CD4-positive, alpha-beta memory T cell (primary cell): ENCODE results near the gene CAMKMT. TPM values are rescaled to one million over a fixed set of nuclear protein-coding genes. Genes with fewer than 3 reads are reported as not detected.

Experiments
- CTCF ChIA-PET: fragments of 350-600 bp; sonication (Branson Sonifier 250); formaldehyde crosslinking; loops from one replicate; lab custom pipeline; 2021; ENCODE audit warnings: inconsistent platforms; ENCODE audit not compliant: partially characterized antibody; lab: Charles Lee
- POLR2A ChIA-PET: fragments of 350-600 bp; sonication (Branson Sonifier 250); formaldehyde crosslinking; loops from one replicate; lab custom pipeline; 2021; ENCODE audit not compliant: partially characterized antibody; lab: Charles Lee
- DNase-seq, 5 donors: peaks; one replicate each; pipeline versions ENCODE4 v3.0.0 to v3.0.0-alpha.2; 2020 to 2022; ENCODE audit warnings: mixed read lengths in 1 of 5
- H3K27ac ChIP-seq: one replicate; pipeline ENCODE4 v1.7.0; 2013; ENCODE audit warnings: low read depth, low read length
- H3K27me3 ChIP-seq: 2 replicates; pipeline ENCODE4 v1.7.0; 2013; ENCODE audit warnings: mild to moderate bottlenecking, low read length, moderate library complexity; ENCODE audit not compliant: insufficient read depth
- H3K36me3 ChIP-seq: 2 replicates; pipeline ENCODE4 v1.7.0; 2013; ENCODE audit warnings: mild to moderate bottlenecking, low read length, moderate library complexity; ENCODE audit not compliant: insufficient read depth
- H3K4me1 ChIP-seq: 2 replicates; pipeline ENCODE4 v1.7.0; 2013; ENCODE audit warnings: mild to moderate bottlenecking, low read length, moderate library complexity; ENCODE audit not compliant: insufficient read depth
- H3K4me3 ChIP-seq, 2 donors: one replicate each; pipeline ENCODE4 v1.7.0; 2013; ENCODE audit warnings: low read length in 2 of 2, mild to moderate bottlenecking in 1 of 2
- H3K9me3 ChIP-seq, 2 donors: one replicate each; pipeline ENCODE4 v1.7.0; 2013; ENCODE audit warnings: low read length in 2 of 2, control low read depth in 1 of 2; ENCODE audit not compliant: control insufficient read depth in 1 of 2
- H3K27ac Mint-ChIP-seq, 7 donors: one replicate each; pipeline ENCODE4 v1.8.0; 2020 to 2021; ENCODE audit warnings: mixed read lengths in 7 of 7, mild to moderate bottlenecking in 6 of 7, inconsistent platforms in 3 of 7, moderate library complexity in 3 of 7
- H3K27me3 Mint-ChIP-seq, 2 donors: one replicate each; pipeline ENCODE4 v1.8.0; 2020 to 2021; ENCODE audit warnings: mixed read lengths in 2 of 2
- H3K36me3 Mint-ChIP-seq, 2 donors: one replicate each; pipeline ENCODE4 v1.8.0; 2020 to 2021; ENCODE audit warnings: mixed read lengths in 2 of 2, inconsistent platforms in 1 of 2, mild to moderate bottlenecking in 1 of 2
- H3K4me1 Mint-ChIP-seq, 4 donors: one replicate each; pipeline ENCODE4 v1.8.0; 2020 to 2021; ENCODE audit warnings: mixed read lengths in 4 of 4, mild to moderate bottlenecking in 1 of 4
- H3K4me3 Mint-ChIP-seq, 8 donors: one replicate each; pipeline ENCODE4 v1.8.0; 2020 to 2021; ENCODE audit warnings: mixed read lengths in 8 of 8, mild to moderate bottlenecking in 7 of 8, moderate library complexity in 6 of 8, inconsistent platforms in 3 of 8
- H3K9me3 Mint-ChIP-seq, 8 donors: one replicate each; pipeline ENCODE4 v1.8.0; 2020 to 2021; ENCODE audit warnings: mixed read lengths in 8 of 8, mild to moderate bottlenecking in 5 of 8, inconsistent platforms in 3 of 8, moderate library complexity in 1 of 8
- intact Hi-C: fragments of 100-400 bp; cut with micrococcal nuclease; formaldehyde crosslinking; loops from one replicate; pipeline ENCODE4 v1.15.1; 2023
- polyA plus RNA-seq, 2 donors: library from polyadenylated mRNA; unstranded; fragments of 300-500 nt; fragmentation: Illumina TruSeq; gene quantifications; one replicate each; pipeline ENCODE4 v1.2.3, GENCODE V29; 2021
- total RNA-seq, 2 experiments: library from RNA; stranded (reverse); gene quantifications; one replicate each; pipeline ENCODE4 v1.2.3, GENCODE V29; 2021

CAMKMT gene
- total and polyA plus RNA-seq, 4 experiments from 2014 or later, result 9.3 to 19.7 (median 15.7) TPM

DNA sequence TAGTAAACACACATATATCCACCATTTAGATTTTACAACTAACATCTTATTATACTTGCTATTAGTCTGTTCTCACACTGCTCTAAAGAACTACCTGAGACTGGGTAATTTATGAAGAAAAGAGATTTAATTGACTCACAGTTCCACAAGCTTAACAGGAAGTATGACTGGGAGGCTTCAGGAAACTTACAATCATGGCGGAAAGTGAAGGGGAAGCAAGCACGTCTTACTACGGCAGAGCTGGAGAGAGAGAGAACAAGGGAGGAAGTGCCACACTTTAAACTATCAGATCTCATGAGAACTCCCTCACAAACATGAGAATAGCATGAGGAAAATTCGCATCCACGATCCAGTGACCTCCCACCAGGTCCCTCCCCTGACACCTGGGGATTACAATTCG is 240.7 kb downstream of the CAMKMT start:
- intact Hi-C loops, result no loop called here
- CTCF ChIA-PET, result no interaction called here

DNA sequence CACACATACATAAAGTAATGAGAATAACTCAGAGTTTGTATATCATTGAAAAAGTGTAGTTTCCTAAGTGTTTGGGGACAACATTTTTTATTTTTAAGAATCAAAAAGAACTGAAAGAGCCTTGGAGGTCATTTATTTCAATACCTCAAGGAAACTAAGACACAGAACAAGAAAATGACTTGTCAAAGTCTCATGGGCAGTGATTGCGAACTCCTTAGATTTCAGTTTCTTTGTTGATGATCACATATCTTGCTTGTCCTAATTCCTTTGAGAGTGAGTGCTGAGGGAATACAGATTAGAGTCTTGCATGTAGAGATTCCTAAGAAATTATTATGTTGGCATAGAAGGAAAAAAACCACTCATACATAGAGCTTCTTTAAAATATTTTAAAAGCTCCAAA is 243.8 kb downstream of the CAMKMT start:
- CTCF ChIA-PET, result no interaction called here
- H3K27ac ChIP-seq, result no peak overlapping the region

More for the DNA sequence above, 240.7 kb downstream of the CAMKMT start:
- no peaks in the 10 kb centered on the region for H3K4me1 ChIP-seq
- Mint-ChIP-seq H3K36me3 (peaks cover 1 to 6% of the 10 kb centered on the region in 2 donors), H3K27me3 (no peaks in the 10 kb centered on the region), H3K4me1 (no peaks in the 10 kb centered on the region), H3K4me3 (no peak overlapping the region), H3K9me3 (peaks cover 0 to 2% (median 0%) of the 10 kb centered on the region in 8 donors), H3K27ac (no peak overlapping the region)
- H3K27ac ChIP-seq, result no peak overlapping the region
- no peak for DNase-seq
- H3K4me3 ChIP-seq, result no peak overlapping the region
- POLR2A ChIA-PET, result no interaction called here
- H3K9me3 ChIP-seq, result no peaks in the 10 kb centered on the region
- H3K36me3 ChIP-seq, result no peaks in the 10 kb centered on the region
- no peaks in the 10 kb centered on the region for H3K27me3 ChIP-seq

GRCh38 chr2:44612276-44612675 is 250.5 kb downstream of the CAMKMT start:
- Histone ChIP-seq H3K4me1 (peaks cover 15% of the 10 kb centered on the region), H3K27ac (no peak overlapping the region), H3K4me3 (no peak overlapping the region), H3K27me3 (no peaks in the 10 kb centered on the region), H3K36me3 (no peaks in the 10 kb centered on the region), H3K9me3 (no peaks in the 10 kb centered on the region)
- Mint-ChIP-seq H3K4me3 (no peak overlapping the region), H3K27ac (no peak overlapping the region), H3K4me1 (peaks cover 0 to 4% (median 2%) of the 10 kb centered on the region in 4 donors), H3K9me3 (peaks cover 0 to 5% (median 2%) of the 10 kb centered on the region in 8 donors), H3K36me3 (peaks cover 0 to 8% of the 10 kb centered on the region in 2 donors), H3K27me3 (no peaks in the 10 kb centered on the region)
- POLR2A ChIA-PET, result no interaction called here
- CTCF ChIA-PET, result interaction anchor here (1.5 kb wide), 1 partner anchor 135 kb away, joined by 3 read pairs; no protein-coding TSS in a partner anchor
- intact Hi-C loops, result no loop called here
- no peak for DNase-seq

More for the DNA sequence above, 243.8 kb downstream of the CAMKMT start:
- no peak for DNase-seq
- POLR2A ChIA-PET, result no interaction called here
- no peaks in the 10 kb centered on the region for H3K36me3 ChIP-seq
- Mint-ChIP-seq H3K27me3 (no peaks in the 10 kb centered on the region), H3K36me3 (peaks cover 1 to 8% of the 10 kb centered on the region in 2 donors), H3K4me3 (no peak overlapping the region), H3K4me1 (no peaks in the 10 kb centered on the region), H3K27ac (no peak overlapping the region), H3K9me3 (peaks cover 0 to 4% (median 0%) of the 10 kb centered on the region in 8 donors)
- no peaks in the 10 kb centered on the region for H3K9me3 ChIP-seq
- no peak overlapping the region for H3K4me3 ChIP-seq
- H3K27me3 ChIP-seq, result no peaks in the 10 kb centered on the region
- intact Hi-C loops, result no loop called here
- no peaks in the 10 kb centered on the region for H3K4me1 ChIP-seq

- no peak overlapping the region for H3K27ac Mint-ChIP-seq
- Histone ChIP-seq H3K27ac (no peak overlapping the region), H3K27me3 (no peaks in the 10 kb centered on the region), H3K9me3 (no peaks in the 10 kb centered on the region), H3K4me3 (no peak overlapping the region), H3K36me3 (no peaks in the 10 kb centered on the region), H3K4me1 (peaks cover 26% of the 10 kb centered on the region)
- H3K36me3 Mint-ChIP-seq, result peaks cover 0 to 6% of the 10 kb centered on the region in 2 donors
- no peak for DNase-seq
- H3K27me3 Mint-ChIP-seq, result no peaks in the 10 kb centered on the region
- CTCF ChIA-PET, result interaction anchor here (0.7 kb wide), 1 partner anchor 256 kb away, joined by 7 read pairs; no protein-coding TSS in a partner anchor
- peaks cover 0 to 10% (median 8%) of the 10 kb centered on the region in 4 donors for H3K4me1 Mint-ChIP-seq
- no peak overlapping the region for H3K4me3 Mint-ChIP-seq
- intact Hi-C loops, result no loop called here
- POLR2A ChIA-PET, result no interaction called here
- peaks cover 0 to 4% (median 2%) of the 10 kb centered on the region in 8 donors for H3K9me3 Mint-ChIP-seq
Measured at GRCh38 chr2:44614940-44615339, 253.2 kb downstream of the CAMKMT start.

DNA sequence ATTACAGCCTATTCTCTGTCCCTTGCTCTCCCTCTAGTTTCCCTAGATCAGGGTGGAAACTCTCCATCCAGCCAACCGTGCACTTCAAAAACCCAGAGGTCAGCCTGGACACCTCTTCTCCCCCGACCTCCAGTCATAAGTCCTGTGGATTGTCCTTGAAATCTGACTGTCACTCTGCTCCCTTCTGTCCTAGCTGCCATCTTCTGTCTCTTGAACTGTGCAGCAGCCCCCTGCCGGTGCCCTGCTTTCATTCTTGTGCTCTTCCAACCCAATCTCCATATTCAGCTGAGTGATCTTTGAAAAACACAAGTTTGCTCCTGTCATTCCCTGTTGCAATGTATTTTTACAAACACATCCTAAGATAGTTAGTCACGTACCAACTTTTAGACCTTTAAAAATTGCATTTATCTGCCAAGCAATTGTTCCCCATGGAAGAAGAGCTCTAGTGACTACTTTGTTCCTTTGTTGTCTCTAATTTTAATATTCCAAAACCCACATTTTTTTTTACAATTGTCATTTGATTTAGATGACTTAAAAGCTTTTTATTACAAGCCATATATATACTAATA is 254.3 kb downstream of the CAMKMT start:
- intact Hi-C loops, result no loop called here
- ChIA-PET POLR2A (no interaction called here), CTCF (no interaction called here)
- H3K9me3 ChIP-seq, result no peaks in the 10 kb centered on the region
- no peaks in the 10 kb centered on the region for H3K36me3 ChIP-seq
- Mint-ChIP-seq H3K9me3 (no peaks in the 10 kb centered on the region), H3K4me1 (peaks cover 0 to 10% (median 8%) of the 10 kb centered on the region in 4 donors), H3K27ac (no peak overlapping the region), H3K36me3 (no peaks in the 10 kb centered on the region), H3K4me3 (no peak overlapping the region), H3K27me3 (no peaks in the 10 kb centered on the region)
- H3K4me3 ChIP-seq, result no peak overlapping the region
- no peak overlapping the region for H3K27ac ChIP-seq
- DNase-seq, result no peak
- H3K4me1 ChIP-seq, result peaks cover 26% of the 10 kb centered on the region
- H3K27me3 ChIP-seq, result no peaks in the 10 kb centered on the region

DNA sequence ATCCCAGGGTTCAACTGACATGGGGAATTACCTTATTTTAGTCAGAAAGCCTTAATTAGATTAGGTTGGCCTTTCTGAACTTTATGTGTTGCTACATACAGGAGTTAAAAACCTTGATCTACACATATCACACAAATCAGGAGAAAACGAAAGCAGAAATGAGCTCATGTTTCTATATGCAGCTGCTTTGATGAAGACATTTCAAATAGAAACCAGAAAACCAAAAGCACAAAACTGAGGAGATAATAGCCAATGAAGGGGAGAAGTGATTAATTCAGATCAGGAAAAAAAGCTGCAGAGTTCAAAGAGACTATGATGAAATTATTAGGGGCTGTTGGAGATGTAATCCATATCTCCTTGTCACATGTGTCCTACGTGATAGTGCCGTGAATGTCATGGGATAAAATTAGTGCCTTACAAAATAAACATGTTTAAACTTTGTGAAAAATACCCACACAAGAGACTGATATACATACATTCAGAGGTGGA is 255.0 kb downstream of the CAMKMT start:
- no peaks in the 10 kb centered on the region for H3K36me3 Mint-ChIP-seq
- H3K27ac ChIP-seq, result no peak overlapping the region
- H3K4me1 Mint-ChIP-seq, result peaks cover 0 to 10% (median 8%) of the 10 kb centered on the region in 4 donors
- no peak overlapping the region for H3K27ac Mint-ChIP-seq
- ChIA-PET POLR2A (no interaction called here), CTCF (no interaction called here)
- H3K9me3 ChIP-seq, result no peaks in the 10 kb centered on the region
- H3K4me3 ChIP-seq, result peak overlapping the region in 1 of 2 donors; percentile 23
- intact Hi-C loops, result no loop called here
- H3K36me3 ChIP-seq, result no peaks in the 10 kb centered on the region
- no peak overlapping the region for H3K4me3 Mint-ChIP-seq
- H3K4me1 ChIP-seq, result peaks cover 26% of the 10 kb centered on the region
- peaks cover 0 to 5% (median 0%) of the 10 kb centered on the region in 8 donors for H3K9me3 Mint-ChIP-seq
- DNase-seq, result peak in 2 of 5 donors; percentile 5 to 6
- no peaks in the 10 kb centered on the region for H3K27me3 ChIP-seq
- H3K27me3 Mint-ChIP-seq, result no peaks in the 10 kb centered on the region

GRCh38 chr2:44618251-44619023 is 256.7 kb downstream of the CAMKMT start:
- H3K27ac Mint-ChIP-seq, result no peak overlapping the region
- ChIA-PET CTCF (no interaction called here), POLR2A (no interaction called here)
- Histone ChIP-seq H3K27me3 (no peaks in the 10 kb centered on the region), H3K36me3 (no peaks in the 10 kb centered on the region), H3K4me1 (peaks cover 26% of the 10 kb centered on the region), H3K9me3 (no peaks in the 10 kb centered on the region), H3K4me3 (no peak overlapping the region), H3K27ac (no peak overlapping the region)
- no peaks in the 10 kb centered on the region for H3K27me3 Mint-ChIP-seq
- H3K9me3 Mint-ChIP-seq, result peaks cover 0 to 6% (median 0%) of the 10 kb centered on the region in 8 donors
- intact Hi-C loops, result no loop called here
- H3K36me3 Mint-ChIP-seq, result no peaks in the 10 kb centered on the region
- peaks cover 0 to 10% (median 8%) of the 10 kb centered on the region in 4 donors for H3K4me1 Mint-ChIP-seq
- DNase-seq, result no peak
- no peak overlapping the region for H3K4me3 Mint-ChIP-seq
